Smooth muscle cell (in vitro differentiated cells): Measurements from ENCODE around the gene ELK3. TPM values are rescaled to one million over a fixed set of nuclear protein-coding genes. Genes with fewer than 3 reads are reported as not detected.

ENCODE experiments used
- DNase-seq: peaks from one replicate; lab custom pipeline; 2025; ENCODE audit not compliant: unreplicated experiment; lab: John Stamatoyannopoulos, UW
- H2AFZ ChIP-seq: fragments of 200-600 bp; sonication (generic); 2 replicates; pipeline ENCODE4 v1.6.0; 2016; ENCODE audit warnings: antibody characterized with exemption, low read depth, mild to moderate bottlenecking
- H3F3A ChIP-seq: fragments of 200-600 bp; sonication (generic); 2 replicates; pipeline ENCODE4 v1.6.0; 2017; ENCODE audit warnings: antibody characterized with exemption, low read depth
- H3K27ac ChIP-seq: fragments of 200-600 bp; sonication (generic); 2 replicates; pipeline ENCODE4 v1.5.1; 2016; ENCODE audit warnings: low read depth, mild to moderate bottlenecking
- H3K27me3 ChIP-seq: fragments of 200-600 bp; sonication (generic); 2 replicates; pipeline ENCODE4 v1.6.1; 2016; ENCODE audit warnings: low read depth, mild to moderate bottlenecking
- H3K36me3 ChIP-seq: fragments of 200-600 bp; sonication (generic); 2 replicates; pipeline ENCODE4 v1.5.1; 2016; ENCODE audit warnings: low read depth
- H3K4me1 ChIP-seq: fragments of 200-600 bp; sonication (generic); 2 replicates; pipeline ENCODE4 v1.5.1; 2016; ENCODE audit warnings: low read depth
- H3K4me2 ChIP-seq: fragments of 200-600 bp; sonication (generic); 2 replicates; pipeline ENCODE4 v1.6.0; 2016; ENCODE audit warnings: mild to moderate bottlenecking
- H3K4me3 ChIP-seq: fragments of 200-600 bp; sonication (generic); 2 replicates; pipeline ENCODE4 v1.5.1; 2016; ENCODE audit warnings: mild to moderate bottlenecking
- H3K79me2 ChIP-seq: fragments of 200-600 bp; sonication (generic); 2 replicates; pipeline ENCODE4 v1.6.0; 2016; ENCODE audit warnings: low read depth, mild to moderate bottlenecking
- H3K9ac ChIP-seq: fragments of 200-600 bp; sonication (generic); 2 replicates; pipeline ENCODE4 v1.6.0; 2016; ENCODE audit warnings: low read depth
- H3K9me3 ChIP-seq: fragments of 200-600 bp; sonication (generic); replicated peaks from 2 replicates; pipeline ENCODE4 v1.5.1; 2016; ENCODE audit warnings: low read depth
- H4K20me1 ChIP-seq: fragments of 200-600 bp; sonication (generic); 2 replicates; pipeline ENCODE4 v1.6.0; 2016; ENCODE audit warnings: low read depth
- WGBS: methylation state at CpG from one replicate; pipeline ENCODE4 v1.1.7; 2016; ENCODE audit warnings: low lambda C conversion rate; 5-methylcytosine and 5-hydroxymethylcytosine counted together
- polyA plus RNA-seq: library from polyadenylated mRNA; unstranded; fragments of >200 nt; fragmentation: Nextera tagmentation; extraction: Ambion mirVana; gene quantifications from 2 replicates; pipeline ENCODE4 v1.2.1, GENCODE V29; 2016
- total RNA-seq: library from RNA; depleted of rRNA; stranded (reverse); fragments of >200 nt; gene quantifications from 2 replicates; pipeline ENCODE4 v1.2.3, GENCODE V29; 2014
- TF ChIP-seq, protein P1 (sequence below): fragments of 200-600 bp; sonication (generic); IDR thresholded peaks from 2 replicates; pipeline ENCODE4 v1.5.1; 2017; ENCODE audit warnings: borderline replicate concordance, mild to moderate bottlenecking, antibody characterized with exemption; ENCODE audit not compliant: insufficient read depth, poor library complexity, severe bottlenecking

The ELK3 gene
- total and polyA plus RNA-seq, 2 experiments from 2014 or later, result 43.1 to 44.3 TPM

DNA sequence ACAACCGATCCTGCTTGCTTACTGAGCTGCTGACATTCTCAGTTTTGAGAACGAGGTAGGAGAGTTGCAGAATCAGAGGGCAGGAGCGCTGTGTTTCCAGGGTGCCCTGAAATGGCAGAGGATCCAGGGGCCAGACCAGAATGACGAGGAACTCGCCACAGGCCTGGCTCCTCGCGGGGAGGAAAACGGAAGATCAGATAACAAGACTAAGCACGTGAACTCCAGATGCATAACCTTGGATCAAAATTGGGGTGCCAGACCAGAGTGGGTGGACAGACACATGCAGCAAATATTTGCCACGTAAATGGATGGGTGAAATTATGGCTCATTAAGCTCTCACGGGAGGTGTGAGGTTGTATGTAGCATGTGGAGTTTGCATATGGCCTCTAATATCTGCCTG is 46.5 kb downstream of the ELK3 start:
- DNase-seq, result no peak
- Histone ChIP-seq H2AFZ (no peak overlapping the region), H3K79me2 (peaks cover 52% of the 10 kb centered on the region), H3K4me3 (no peak overlapping the region), H3K4me1 (peaks cover 11% of the 10 kb centered on the region), H3K36me3 (no peaks in the 10 kb centered on the region), H3K9me3 (no peaks in the 10 kb centered on the region), H3K4me2 (peak overlapping the region; percentile 62), H4K20me1 (peaks cover 100% of the 10 kb centered on the region), H3F3A (peaks cover 18% of the 10 kb centered on the region), H3K9ac (no peak overlapping the region), H3K27ac (peak overlapping the region; percentile 46), H3K27me3 (no peaks in the 10 kb centered on the region)
- 33% methylated on average over 11 of the region's 11 CpGs for WGBS
- TF ChIP-seq, protein P1, sequence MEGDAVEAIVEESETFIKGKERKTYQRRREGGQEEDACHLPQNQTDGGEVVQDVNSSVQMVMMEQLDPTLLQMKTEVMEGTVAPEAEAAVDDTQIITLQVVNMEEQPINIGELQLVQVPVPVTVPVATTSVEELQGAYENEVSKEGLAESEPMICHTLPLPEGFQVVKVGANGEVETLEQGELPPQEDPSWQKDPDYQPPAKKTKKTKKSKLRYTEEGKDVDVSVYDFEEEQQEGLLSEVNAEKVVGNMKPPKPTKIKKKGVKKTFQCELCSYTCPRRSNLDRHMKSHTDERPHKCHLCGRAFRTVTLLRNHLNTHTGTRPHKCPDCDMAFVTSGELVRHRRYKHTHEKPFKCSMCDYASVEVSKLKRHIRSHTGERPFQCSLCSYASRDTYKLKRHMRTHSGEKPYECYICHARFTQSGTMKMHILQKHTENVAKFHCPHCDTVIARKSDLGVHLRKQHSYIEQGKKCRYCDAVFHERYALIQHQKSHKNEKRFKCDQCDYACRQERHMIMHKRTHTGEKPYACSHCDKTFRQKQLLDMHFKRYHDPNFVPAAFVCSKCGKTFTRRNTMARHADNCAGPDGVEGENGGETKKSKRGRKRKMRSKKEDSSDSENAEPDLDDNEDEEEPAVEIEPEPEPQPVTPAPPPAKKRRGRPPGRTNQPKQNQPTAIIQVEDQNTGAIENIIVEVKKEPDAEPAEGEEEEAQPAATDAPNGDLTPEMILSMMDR, result no peak

GRCh38 chr12:96241431-96241830 is 47.3 kb downstream of the ELK3 start:
- TF ChIP-seq, protein P1, result no peak
- H3K9me3 ChIP-seq, result no peaks in the 10 kb centered on the region
- no peaks in the 10 kb centered on the region for H3K27me3 ChIP-seq
- peaks cover 100% of the 10 kb centered on the region for H4K20me1 ChIP-seq
- H3K4me1 ChIP-seq, result peaks cover 11% of the 10 kb centered on the region
- no peaks in the 10 kb centered on the region for H3K36me3 ChIP-seq
- 86% methylated on average over 4 of the region's 4 CpGs for WGBS
- H3K4me2 ChIP-seq, result no peak overlapping the region
- no peak overlapping the region for H3K9ac ChIP-seq
- peaks cover 46% of the 10 kb centered on the region for H3K79me2 ChIP-seq
- no peak overlapping the region for H3K4me3 ChIP-seq
- H3K27ac ChIP-seq, result no peak overlapping the region
- H3F3A ChIP-seq, result peaks cover 18% of the 10 kb centered on the region
- H2AFZ ChIP-seq, result no peak overlapping the region
- DNase-seq, result no peak

- no peaks in the 10 kb centered on the region for H3K36me3 ChIP-seq
- peaks cover 11% of the 10 kb centered on the region for H3K4me1 ChIP-seq
- peaks cover 100% of the 10 kb centered on the region for H4K20me1 ChIP-seq
- H3K79me2 ChIP-seq, result peaks cover 46% of the 10 kb centered on the region
- peaks cover 16% of the 10 kb centered on the region for H3F3A ChIP-seq
- H3K9ac ChIP-seq, result no peak overlapping the region
- WGBS, result 85% methylated on average over 9 of the region's 9 CpGs
- H3K27me3 ChIP-seq, result no peaks in the 10 kb centered on the region
- H2AFZ ChIP-seq, result no peak overlapping the region
- TF ChIP-seq, protein P1, result no peak
- DNase-seq, result no peak
- H3K9me3 ChIP-seq, result no peaks in the 10 kb centered on the region
- H3K4me2 ChIP-seq, result no peak overlapping the region
- H3K4me3 ChIP-seq, result no peak overlapping the region
- H3K27ac ChIP-seq, result peak overlapping the region; percentile 6
Measured at GRCh38 chr12:96241846-96242256, 47.7 kb downstream of the ELK3 start.

GRCh38 chr12:96242597-96242996 is 48.4 kb downstream of the ELK3 start:
- peaks cover 100% of the 10 kb centered on the region for H4K20me1 ChIP-seq

More at GRCh38 chr12:96242597-96242996, 48.4 kb downstream of the ELK3 start:
- H3K4me3 ChIP-seq, result no peak overlapping the region
- H3K4me1 ChIP-seq, result peaks cover 11% of the 10 kb centered on the region
- H3K9ac ChIP-seq, result no peak overlapping the region
- no peak overlapping the region for H3K4me2 ChIP-seq
- DNase-seq, result no peak
- H3K27me3 ChIP-seq, result no peaks in the 10 kb centered on the region
- no peaks in the 10 kb centered on the region for H3K9me3 ChIP-seq
- H3K36me3 ChIP-seq, result no peaks in the 10 kb centered on the region
- H3K27ac ChIP-seq, result peak overlapping the region; percentile 6
- WGBS, result 85% methylated on average over 12 of the region's 12 CpGs
- peaks cover 8% of the 10 kb centered on the region for H3F3A ChIP-seq
- H2AFZ ChIP-seq, result no peak overlapping the region
- TF ChIP-seq, protein P1, result no peak
- peaks cover 46% of the 10 kb centered on the region for H3K79me2 ChIP-seq
